ENCODE data around the gene POGZ.

The POGZ gene

GRCh38 chr1:151369621-151370048 is 89.7 kb downstream of the POGZ start:
- FAIRE-seq, result no peak

GRCh38 chr1:151369302-151369610 is 90.0 kb downstream of the POGZ start:
- no peak for FAIRE-seq

- FAIRE-seq, result no peak
These were observed 90.6 kb downstream of the POGZ start for GRCh38 chr1:151368393-151369301.

- no peak for FAIRE-seq
These were observed 91.5 kb downstream of the POGZ start for GRCh38 chr1:151367658-151368392.

- FAIRE-seq, result no peak
These were observed 94.3 kb downstream of the POGZ start for GRCh38 chr1:151364996-151365395.

GRCh38 chr1:151362308-151363155 is 96.8 kb downstream of the POGZ start:
- FAIRE-seq, result no peak

- no peak for FAIRE-seq
These were observed 97.4 kb downstream of the POGZ start for GRCh38 chr1:151361883-151362282.

- no peak for FAIRE-seq
These were observed 102.6 kb downstream of the POGZ start for GRCh38 chr1:151356696-151357095.
